NCI-H1694 treated with DMSO at 0.1 percent for 48 hours (cell line): ENCODE results near the gene TMPRSS2.

Experiments used
- DNase-seq: peaks from one replicate; lab custom pipeline; 2025; lab: John Stamatoyannopoulos, UW

Gene TMPRSS2

DNA sequence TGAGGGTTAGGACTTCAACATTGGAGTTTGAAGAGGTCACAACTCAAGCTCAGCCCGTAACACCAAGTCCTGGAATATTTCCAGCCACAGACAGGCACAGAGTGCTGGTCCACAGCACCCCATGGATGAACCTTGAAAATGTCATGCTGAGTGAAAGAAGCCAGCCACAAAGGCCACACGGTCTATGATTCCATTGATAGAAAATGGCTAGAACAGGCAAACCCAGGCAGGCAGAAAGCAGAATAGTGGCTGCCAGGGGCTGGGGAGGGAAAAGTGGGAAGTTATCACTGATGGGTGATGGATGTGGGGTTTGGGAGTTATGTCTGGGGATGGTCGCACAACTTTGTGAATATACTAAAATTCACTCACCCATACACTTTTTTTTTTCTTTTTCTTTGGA, 60.6 kb downstream of the TMPRSS2 start:
- DNase-seq: no peak

DNA sequence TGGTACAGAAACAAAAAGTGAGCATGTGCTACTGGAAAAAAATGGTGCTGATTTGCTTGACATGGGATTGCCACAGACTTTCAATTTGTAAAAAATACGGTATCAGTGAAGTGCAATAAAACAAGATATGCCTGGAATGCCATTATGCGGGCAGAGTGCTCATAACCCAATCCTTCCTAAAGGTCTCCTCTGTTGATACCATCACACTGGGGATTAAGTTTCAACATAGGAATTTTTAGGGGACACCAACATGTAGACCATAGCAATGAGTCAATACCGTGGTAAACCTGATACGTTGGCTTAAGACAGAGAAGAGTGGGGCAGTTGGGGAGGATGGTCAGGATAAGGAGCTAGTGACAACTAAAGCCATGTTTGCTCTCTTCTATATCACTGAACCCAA, 61.4 kb downstream of the TMPRSS2 start:
- DNase-seq: no peak

- DNase-seq: no peak
Measured at GRCh38 chr21:41445465-41445862, 62.5 kb downstream of the TMPRSS2 start.

GRCh38 chr21:41444703-41445464, 63.1 kb downstream of the TMPRSS2 start:
- DNase-seq: no peak

DNA sequence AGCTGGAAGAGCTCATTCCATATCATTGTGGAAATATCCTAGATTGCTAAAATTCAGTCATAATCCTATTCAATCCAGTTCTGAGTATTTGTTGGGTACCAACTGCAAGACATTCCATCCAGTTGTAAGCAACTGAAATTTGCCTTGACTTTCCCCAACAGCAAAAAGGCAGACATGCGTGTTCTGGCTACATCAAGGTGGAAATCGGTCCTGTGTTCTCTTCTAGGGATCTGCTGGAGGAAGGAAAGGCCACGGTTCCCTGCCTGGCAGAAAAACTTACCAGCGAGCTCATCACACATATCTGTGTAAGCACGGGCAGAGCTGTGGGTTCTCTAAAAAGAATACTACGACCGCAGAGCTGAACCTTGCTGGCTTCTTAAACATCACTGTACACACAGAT, 64.4 kb downstream of the TMPRSS2 start:
- no peak for DNase-seq

GRCh38 chr21:41442481-41443186, 65.3 kb downstream of the TMPRSS2 start:
- no peak for DNase-seq

DNA sequence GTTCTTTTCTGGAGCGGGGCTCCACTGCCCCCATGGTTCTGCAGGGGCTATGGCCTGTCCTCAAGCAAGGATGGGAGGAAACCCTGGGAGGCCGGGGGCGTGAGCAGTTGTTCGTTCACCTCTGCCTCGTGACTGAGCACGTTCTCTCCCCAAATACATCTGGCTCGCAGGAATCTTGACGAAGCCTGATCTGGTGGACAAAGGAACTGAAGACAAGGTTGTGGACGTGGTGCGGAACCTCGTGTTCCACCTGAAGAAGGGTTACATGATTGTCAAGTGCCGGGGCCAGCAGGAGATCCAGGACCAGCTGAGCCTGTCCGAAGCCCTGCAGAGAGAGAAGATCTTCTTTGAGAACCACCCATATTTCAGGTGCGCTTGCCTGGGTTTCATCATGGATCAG, 66.4 kb downstream of the TMPRSS2 start:
- DNase-seq: no peak

DNA sequence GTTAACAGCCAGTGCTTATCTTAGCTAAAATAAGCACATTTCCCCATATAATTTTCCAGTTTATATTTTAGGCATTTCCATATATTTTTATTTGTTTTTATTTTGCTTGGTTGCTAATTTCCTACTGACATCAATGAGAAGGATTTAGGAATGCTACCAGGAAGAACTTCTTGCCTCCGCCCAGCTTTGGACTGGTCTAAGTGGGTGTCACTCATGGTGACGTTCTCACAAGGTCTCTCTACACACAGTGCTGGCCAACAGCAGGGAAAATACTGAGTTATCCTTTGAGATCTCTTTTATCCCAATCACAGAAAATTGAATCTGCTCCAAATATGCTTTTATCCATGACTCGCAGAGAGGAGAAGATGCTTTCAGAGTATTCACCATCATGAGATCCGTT, 68.7 kb downstream of the TMPRSS2 start:
- DNase-seq: no peak

- no peak for DNase-seq
Measured at GRCh38 chr21:41438425-41439113, 69.4 kb downstream of the TMPRSS2 start.

- DNase-seq: no peak
Measured at GRCh38 chr21:41437729-41438128, 70.2 kb downstream of the TMPRSS2 start.

- DNase-seq: no peak
Measured at GRCh38 chr21:41435706-41436105, 72.3 kb downstream of the TMPRSS2 start.

- DNase-seq: no peak
Measured at GRCh38 chr21:41433566-41433965, 74.4 kb downstream of the TMPRSS2 start.

GRCh38 chr21:41432562-41433460, 75.1 kb downstream of the TMPRSS2 start:
- no peak for DNase-seq

- no peak for DNase-seq
Measured at GRCh38 chr21:41431788-41432548, 76.0 kb downstream of the TMPRSS2 start.

DNA sequence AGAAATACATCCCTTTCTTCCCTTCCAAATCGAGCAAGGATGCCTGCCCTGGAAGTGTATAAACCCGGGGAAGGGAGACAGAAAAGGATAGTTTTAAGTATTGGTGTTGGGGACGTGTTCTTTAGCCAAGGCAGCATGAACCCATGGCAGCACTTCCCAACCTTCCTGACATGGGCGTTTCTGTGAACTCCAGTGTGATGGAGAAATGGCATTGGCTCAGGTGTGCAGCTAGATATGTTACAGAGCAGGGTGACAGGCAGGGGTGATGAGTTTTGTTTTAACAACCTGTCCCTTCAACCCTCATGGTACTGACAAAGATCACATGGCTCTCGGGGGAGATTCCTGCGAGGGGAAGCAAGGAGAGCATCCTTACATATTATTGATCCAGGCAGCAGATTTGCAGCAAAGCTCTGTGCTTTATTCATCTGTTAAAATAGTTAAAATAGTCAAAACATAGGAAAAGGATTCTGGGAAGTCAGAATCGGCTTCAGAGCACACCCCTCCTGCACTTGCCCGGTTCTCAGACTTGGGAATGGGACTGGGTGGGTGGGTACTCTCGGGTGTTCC, 78.0 kb downstream of the TMPRSS2 start:
- DNase-seq: no peak

DNA sequence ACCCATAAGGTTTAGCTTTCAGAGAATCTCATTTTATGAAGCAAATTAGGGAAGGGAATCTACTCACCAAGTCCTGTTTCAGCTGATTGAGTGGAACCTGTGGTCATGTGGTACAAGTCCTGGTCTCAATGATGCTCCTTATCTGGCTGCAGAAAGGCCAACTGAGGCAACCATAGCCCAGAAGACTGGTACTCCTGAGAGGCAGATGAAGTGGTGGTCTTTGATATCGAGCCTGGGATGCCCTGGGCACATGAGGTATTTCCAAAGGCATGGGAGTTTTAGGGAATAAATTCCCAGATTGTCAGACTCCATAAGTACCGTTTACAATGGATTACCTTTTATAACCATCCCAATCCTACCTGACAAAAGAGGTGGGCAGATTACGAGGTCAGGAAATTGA, 78.7 kb downstream of the TMPRSS2 start:
- DNase-seq: no peak

GRCh38 chr21:41428847-41429246, 79.1 kb downstream of the TMPRSS2 start:
- DNase-seq: no peak

DNA sequence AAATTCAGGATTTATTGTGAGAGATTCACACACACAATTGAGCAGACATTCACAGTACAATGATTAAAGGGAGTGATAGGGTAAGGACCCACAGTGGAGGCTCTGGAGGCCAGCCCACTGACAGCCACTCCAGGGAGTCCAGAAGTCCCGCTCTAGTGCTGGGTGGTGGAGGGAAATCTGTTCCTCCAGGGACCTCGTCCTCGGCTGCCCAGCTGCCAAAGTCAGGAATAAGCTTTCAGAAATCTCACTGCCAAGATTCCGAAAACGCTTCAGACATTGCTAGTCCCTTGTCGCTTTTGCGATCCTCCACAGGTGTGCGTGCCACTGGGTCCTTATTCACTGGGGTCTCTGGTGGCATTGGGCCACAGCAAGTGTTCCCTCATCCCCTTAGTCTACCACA, 79.6 kb downstream of the TMPRSS2 start:
- no peak for DNase-seq

- no peak for DNase-seq
Measured at GRCh38 chr21:41427556-41427955, 80.4 kb downstream of the TMPRSS2 start.

- no peak for DNase-seq
Measured at GRCh38 chr21:41426676-41427404, 81.1 kb downstream of the TMPRSS2 start.
